Liver (tissue), 9 donors: ENCODE results near the gene MORN3. TPM values are rescaled to one million over a fixed set of nuclear protein-coding genes. Genes with fewer than 3 reads are reported as not detected.
"Not testable (repeated sequence)": the region's sequence is repeated elsewhere in the genome, so short reads cannot be mapped to it uniquely, and the experiment has no call there.

Experiments used
- DNase-seq: peaks from one replicate; pipeline ENCODE4 v3.0.0-alpha.2; 2017; ENCODE audit warnings: low spot score
- H3K27ac ChIP-seq, 2 donors: one replicate each; pipeline ENCODE4 v1.7.0; 2013; ENCODE audit warnings: inconsistent platforms in 2 of 2, low read length in 2 of 2, control low read depth in 1 of 2, low read depth in 1 of 2, mild to moderate bottlenecking in 1 of 2
- H3K27me3 ChIP-seq, 4 donors: one replicate each; pipeline versions ENCODE4 v1.6.1 to v1.7.0; 2013; ENCODE audit warnings: low read length in 3 of 4, inconsistent platforms in 1 of 4, mild to moderate bottlenecking in 1 of 4, moderate library complexity in 1 of 4; ENCODE audit not compliant: control insufficient read depth in 4 of 4, insufficient read depth in 4 of 4
- H3K36me3 ChIP-seq, 4 donors: one replicate each; pipeline versions ENCODE4 v1.6.1 to v1.7.0; 2013; ENCODE audit warnings: low read length in 3 of 4, mild to moderate bottlenecking in 3 of 4, low read depth in 1 of 4, moderate library complexity in 1 of 4; ENCODE audit not compliant: control insufficient read depth in 4 of 4, insufficient read depth in 3 of 4
- H3K4me1 ChIP-seq, 4 donors: one replicate each; pipeline versions ENCODE4 v1.6.1 to v1.7.0; 2013; ENCODE audit warnings: low read length in 3 of 4, mild to moderate bottlenecking in 3 of 4, moderate library complexity in 1 of 4; ENCODE audit not compliant: control insufficient read depth in 4 of 4, insufficient read depth in 4 of 4
- H3K4me3 ChIP-seq, 3 donors: one replicate each; pipeline versions ENCODE4 v1.6.1 to v1.7.0; 2013; ENCODE audit warnings: low read length in 3 of 3, control low read depth in 1 of 3, low read depth in 1 of 3, mild to moderate bottlenecking in 1 of 3
- H3K9ac ChIP-seq, 2 donors: one replicate each; pipeline ENCODE4 v1.7.0; 2013; ENCODE audit warnings: low read length in 2 of 2, mild to moderate bottlenecking in 2 of 2, moderate library complexity in 2 of 2, control low read depth in 1 of 2, low read depth in 1 of 2
- H3K9me3 ChIP-seq, 4 donors: one replicate each; pipeline versions ENCODE4 v1.6.1 to v1.7.0; 2013; ENCODE audit warnings: low read length in 3 of 4; ENCODE audit not compliant: control insufficient read depth in 4 of 4
- CTCF ChIP-seq: fragments of 150-350 bp; IDR thresholded peaks from 2 replicates; pipeline ENCODE4 v1.5.1; 2017; ENCODE audit warnings: improper control_type of control experiment, low read depth, low read length; ENCODE audit not compliant: missing input control
- FOXA1 ChIP-seq: IDR thresholded peaks from 2 replicates; pipeline ENCODE4 v1.6.1; 2016; ENCODE audit warnings: antibody characterized with exemption
- FOXA2 ChIP-seq: IDR thresholded peaks from 2 replicates; pipeline ENCODE4 v1.6.1; 2016; ENCODE audit warnings: antibody characterized with exemption
- HNF4A ChIP-seq, 2 donors: conservative IDR thresholded peaks; 2 replicates each; pipeline ENCODE4 v1.6.1; 2016; ENCODE audit warnings: antibody characterized with exemption in 2 of 2, mild to moderate bottlenecking in 2 of 2
- HNF4G ChIP-seq: IDR thresholded peaks from 2 replicates; pipeline ENCODE4 v1.6.1; 2016; ENCODE audit warnings: antibody characterized with exemption
- MAX ChIP-seq: IDR thresholded peaks from 2 replicates; pipeline ENCODE4 v1.6.1; 2016; ENCODE audit warnings: antibody characterized with exemption
- REST ChIP-seq: IDR thresholded peaks from 2 replicates; pipeline ENCODE4 v1.6.1; 2016; ENCODE audit warnings: antibody characterized with exemption, mild to moderate bottlenecking
- RXRA ChIP-seq, 2 donors: IDR thresholded peaks; 2 replicates each; pipeline ENCODE4 v1.6.1; 2017 to 2018; ENCODE audit warnings: antibody characterized with exemption in 2 of 2, mild to moderate bottlenecking in 1 of 2
- YY1 ChIP-seq: IDR thresholded peaks from 2 replicates; pipeline ENCODE4 v1.6.1; 2016; ENCODE audit warnings: antibody characterized with exemption, mild to moderate bottlenecking
- WGBS: extraction: QIAGEN DNeasy Blood & Tissue Kit; methylation state at CpG from one replicate; pipeline ENCODE4 v1.1.7; 2013; 5-methylcytosine and 5-hydroxymethylcytosine counted together
- polyA plus RNA-seq, 2 donors: library from polyadenylated mRNA; stranded (reverse) in 1 of 2; unstranded in 1 of 2; fragments of 200-250 nt in 1 of 2; fragments of >200 nt in 1 of 2; fragmentation: Nextera tagmentation in 1 of 2; extraction: Ambion mirVana in 1 of 2; gene quantifications; one replicate each; pipeline versions ENCODE4 v1.2.1 to v1.2.3, GENCODE V29; 2013 to 2015
- total RNA-seq, 2 donors: library from RNA; depleted of rRNA; stranded (reverse); fragments of >200 nt; gene quantifications; one replicate each; pipeline ENCODE4 v1.2.3, GENCODE V29; 2014
- TF ChIP-seq, protein P1 (sequence below): IDR thresholded peaks from 2 replicates; pipeline ENCODE4 v1.6.1; 2016; ENCODE audit warnings: antibody characterized with exemption
- donor health status: healthy.
- donor health status: healthy.
- donor health status: healthy.
- donor health status: healthy.
- donor health status: healthy.

MORN3 gene
- total and polyA plus RNA-seq, 4 donors, result 0.05 to 0.13 (median 0.07) TPM

DNA sequence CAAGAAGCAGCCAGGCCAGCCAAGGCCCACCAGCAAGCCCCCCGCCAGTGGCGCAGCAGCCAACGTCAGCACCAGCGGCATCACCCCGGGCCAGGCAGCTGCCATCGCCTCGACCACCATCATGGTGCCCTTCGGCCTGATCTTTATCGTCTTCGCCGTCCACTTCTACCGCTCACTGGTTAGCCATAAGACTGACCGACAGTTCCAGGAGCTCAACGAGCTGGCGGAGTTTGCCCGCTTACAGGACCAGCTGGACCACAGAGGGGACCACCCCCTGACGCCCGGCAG, 28.2 kb downstream of the MORN3 start:
- TF ChIP-seq, protein P1, sequence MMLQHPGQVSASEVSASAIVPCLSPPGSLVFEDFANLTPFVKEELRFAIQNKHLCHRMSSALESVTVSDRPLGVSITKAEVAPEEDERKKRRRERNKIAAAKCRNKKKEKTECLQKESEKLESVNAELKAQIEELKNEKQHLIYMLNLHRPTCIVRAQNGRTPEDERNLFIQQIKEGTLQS, result no peak
- H3K9me3 ChIP-seq, result no peaks in the 10 kb centered on the region
- H3K27ac ChIP-seq, result no peak overlapping the region
- peaks cover 0 to 6% (median 0%) of the 10 kb centered on the region in 4 donors for H3K4me1 ChIP-seq
- no peak for DNase-seq
- H3K9ac ChIP-seq, result no peak overlapping the region
- 97% methylated on average over 18 of the region's 18 CpGs for WGBS
- H3K27me3 ChIP-seq, result no peaks in the 10 kb centered on the region
- peaks cover 0 to 11% (median 2%) of the 10 kb centered on the region in 4 donors for H3K36me3 ChIP-seq
- H3K4me3 ChIP-seq, result no peak overlapping the region

- Histone ChIP-seq H3K4me3 (no peak overlapping the region), H3K27me3 (no peaks in the 10 kb centered on the region), H3K9me3 (no peaks in the 10 kb centered on the region), H3K36me3 (peaks cover 0 to 11% (median 2%) of the 10 kb centered on the region in 4 donors), H3K4me1 (peaks cover 0 to 6% (median 0%) of the 10 kb centered on the region in 4 donors), H3K27ac (no peak overlapping the region), H3K9ac (no peak overlapping the region)
- TF ChIP-seq FOXA1 (no peak), HNF4A (conservative IDR thresholded peaks at IDR 0.05) (peak; percentile 25 to 64)
- 80% methylated on average over 14 of the region's 14 CpGs for WGBS
- no peak for DNase-seq
Observed at GRCh38 chr12:121638298-121639202, 30.9 kb downstream of the MORN3 start.

DNA sequence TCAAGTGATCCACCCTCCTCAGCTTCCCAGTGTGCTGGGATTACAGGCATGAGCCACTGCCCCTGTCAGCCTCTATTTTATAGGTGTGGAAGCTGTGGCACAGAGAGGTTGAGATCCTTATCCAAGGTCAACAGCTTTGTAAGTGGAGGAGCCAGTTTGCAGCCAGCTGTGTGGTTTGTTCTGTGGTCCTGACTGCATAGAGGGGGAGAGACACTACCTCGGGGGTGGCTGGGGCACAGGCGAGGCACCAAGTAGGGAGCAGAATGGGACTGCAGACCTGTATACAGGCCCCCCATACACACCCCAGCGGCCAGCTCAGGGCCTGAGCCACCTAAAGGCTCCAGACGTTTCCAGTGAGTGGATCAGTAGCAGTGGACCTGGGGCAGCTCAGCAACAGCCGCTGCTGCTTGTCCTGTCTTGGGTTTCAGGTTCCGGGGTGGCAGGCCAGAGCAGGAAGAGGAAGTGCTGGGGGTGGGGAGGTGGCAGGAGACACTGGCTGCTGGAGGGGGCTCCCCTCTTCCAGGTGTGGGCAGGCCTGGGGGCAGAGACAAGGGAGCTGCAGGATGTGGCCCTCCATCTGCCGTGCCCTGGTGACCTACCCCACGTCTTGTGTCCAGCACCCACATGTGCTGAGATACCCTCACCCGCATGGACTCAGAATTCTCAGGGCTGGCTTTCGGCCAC, 32.1 kb downstream of the MORN3 start:
- no peaks in the 10 kb centered on the region for H3K9me3 ChIP-seq
- H3K9ac ChIP-seq, result no peak overlapping the region
- H3K27me3 ChIP-seq, result no peaks in the 10 kb centered on the region
- DNase-seq, result no peak
- H3K36me3 ChIP-seq, result peaks cover 0 to 11% (median 2%) of the 10 kb centered on the region in 4 donors
- H3K27ac ChIP-seq, result peak overlapping the region in 1 of 2 donors; percentile 47
- TF ChIP-seq HNF4A (conservative IDR thresholded peaks at IDR 0.05) (no peak), HNF4G (no peak), RXRA (IDR thresholded peaks at IDR 0.05) (no peak), CTCF (no peak), YY1 (no peak), FOXA2 (no peak), MAX (no peak)
- 68% methylated on average over 10 of the region's 10 CpGs for WGBS
- H3K4me3 ChIP-seq, result no peak overlapping the region
- peaks cover 7 to 14% (median 9%) of the 10 kb centered on the region in 4 donors for H3K4me1 ChIP-seq

- no peak for TF ChIP-seq REST
- Histone ChIP-seq H3K4me3 (no peak overlapping the region), H3K27me3 (no peaks in the 10 kb centered on the region), H3K9me3 (no peaks in the 10 kb centered on the region), H3K4me1 (peaks cover 9 to 18% (median 12%) of the 10 kb centered on the region in 4 donors), H3K9ac (no peak overlapping the region), H3K36me3 (peaks cover 0 to 3% (median 0%) of the 10 kb centered on the region in 4 donors), H3K27ac (no peak overlapping the region)
- no peak for DNase-seq
- 89% methylated on average over 13 of the region's 13 CpGs for WGBS
Observed at GRCh38 chr12:121634836-121635235, 34.6 kb downstream of the MORN3 start.

- DNase-seq, H3K9me3 ChIP-seq, H3K36me3 ChIP-seq, H3K27ac ChIP-seq, H3K27me3 ChIP-seq, H3K9ac ChIP-seq, H3K4me3 ChIP-seq: not testable (repeated sequence)
- 88% methylated on average over 4 of the region's 11 CpGs for WGBS
- peaks cover 9 to 17% (median 12%) of the 10 kb centered on the region in 4 donors for H3K4me1 ChIP-seq
Observed at GRCh38 chr12:121633833-121634196, 35.6 kb downstream of the MORN3 start.
